Astrocyte of the hippocampus (primary cell): Measurements from ENCODE around the gene MLX.
"Not testable (repeated sequence)": the region's sequence is repeated elsewhere in the genome, so short reads cannot be mapped to it uniquely, and the experiment has no call there.

Experiments used
- DNase-seq: peaks from one replicate; pipeline ENCODE4 v3.0.0; 2011; ENCODE audit warnings: low read depth, low spot score

Gene MLX

GRCh38 chr17:42555122-42555622 is 11.7 kb upstream of the MLX start:
- DNase-seq: no peak

GRCh38 chr17:42555961-42556617 is 10.8 kb upstream of the MLX start:
- not testable (repeated sequence) for DNase-seq

GRCh38 chr17:42559075-42559474 is 7.8 kb upstream of the MLX start:
- no peak for DNase-seq

GRCh38 chr17:42560246-42560645 is 6.7 kb upstream of the MLX start:
- no peak for DNase-seq

- DNase-seq: peak; percentile 98
Observed at GRCh38 chr17:42561897-42562387, 5.0 kb upstream of the MLX start, which contains the start of gene COASY. Gene COASY, plus strand, starts transcription at chr17:42562148. Its CDS starts 475 bp downstream, at chr17:42562623.

- no peak for DNase-seq
Observed at GRCh38 chr17:42562388-42563142, 4.3 kb upstream of the MLX start.

- no peak for DNase-seq
Observed at GRCh38 chr17:42563143-42563509, 3.8 kb upstream of the MLX start.

- no peak for DNase-seq
Observed at GRCh38 chr17:42563543-42563942, 3.4 kb upstream of the MLX start.

GRCh38 chr17:42563950-42564349 is 3.0 kb upstream of the MLX start:
- DNase-seq: no peak

- no peak for DNase-seq
Observed at GRCh38 chr17:42564815-42565522, 1.9 kb upstream of the MLX start.

GRCh38 chr17:42565523-42566214 is 1.2 kb upstream of the MLX start:
- DNase-seq: no peak

- DNase-seq: no peak
Observed at GRCh38 chr17:42566215-42566882, 551 bp upstream of the MLX start.

- DNase-seq: no peak
Observed at GRCh38 chr17:42568341-42569111, 1.6 kb downstream of the MLX start.

GRCh38 chr17:42571435-42572225 is 4.7 kb downstream of the MLX start:
- DNase-seq: no peak

- DNase-seq: no peak
Observed at GRCh38 chr17:42573095-42573494, 6.2 kb downstream of the MLX start.

- no peak for DNase-seq
Observed at GRCh38 chr17:42574463-42574862, 7.6 kb downstream of the MLX start.

- DNase-seq: no peak
Observed at GRCh38 chr17:42577140-42577531, 10.2 kb downstream of the MLX start.

- peak; percentile 97 for DNase-seq
Observed at GRCh38 chr17:42577532-42578281, 10.8 kb downstream of the MLX start, which contains the start of gene PSMC3IP. Gene PSMC3IP, minus strand, starts transcription at chr17:42577729. Its CDS starts 43 bp downstream, at chr17:42577686.
